Stomach (tissue), 4 donors: ENCODE measurements around the gene EIF5A2.

Experiments
- EP300 ChIP-seq: sonication (generic); formaldehyde crosslinking; IDR thresholded peaks from one replicate; pipeline ENCODE4 v1.6.1; 2017; ENCODE audit warnings: antibody characterized with exemption
- POLR2AphosphoS5 ChIP-seq, 3 donors: sonication (generic); formaldehyde crosslinking; IDR thresholded peaks; one replicate each; pipeline ENCODE4 v1.6.1; 2016; ENCODE audit warnings: antibody characterized with exemption in 3 of 3
- TF ChIP-seq, protein P1 (sequence below), 7 experiments: fragments of 450-650 bp in 4 of 7; fragments of 200-600 bp in 3 of 7; sonication (generic) in 3 of 7; IDR thresholded peaks; one replicate each; pipeline ENCODE4 v1.5.1; 2016 to 2019; ENCODE audit warnings: antibody characterized with exemption in 7 of 7, control low read depth in 2 of 7, mild to moderate bottlenecking in 1 of 7

DNA sequence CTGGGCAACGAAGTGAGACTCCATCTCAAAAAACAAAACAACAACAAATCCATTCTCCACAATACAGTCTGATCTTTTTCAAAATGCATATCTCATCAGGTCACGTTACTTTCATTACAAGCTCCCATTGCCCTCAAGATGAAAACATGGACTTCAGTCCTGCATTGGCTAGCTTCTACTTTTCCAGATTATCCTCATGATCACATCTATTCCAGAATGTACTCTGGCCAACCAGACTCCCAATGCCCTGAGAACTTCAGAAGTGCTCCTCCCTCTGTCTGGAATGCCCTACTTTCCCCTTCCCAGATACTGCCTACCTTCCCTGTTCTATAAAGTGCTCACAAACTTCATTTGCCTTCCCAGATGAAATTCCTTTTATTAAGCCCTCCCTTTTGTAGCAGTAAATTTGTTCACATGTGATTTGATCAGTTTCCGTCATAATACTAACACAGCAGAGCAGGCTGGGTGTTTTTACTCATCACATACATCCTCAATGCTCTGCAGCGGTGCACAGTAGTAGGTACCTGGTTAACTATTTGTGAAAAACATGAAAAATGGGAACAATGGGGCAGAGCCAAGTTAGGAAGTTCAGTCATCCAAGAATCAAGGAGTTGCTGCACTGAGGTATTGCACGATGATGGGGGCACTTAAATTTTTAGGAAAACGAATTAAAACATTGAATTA, 43.8 kb downstream of the EIF5A2 start:
- TF ChIP-seq, protein P1, sequence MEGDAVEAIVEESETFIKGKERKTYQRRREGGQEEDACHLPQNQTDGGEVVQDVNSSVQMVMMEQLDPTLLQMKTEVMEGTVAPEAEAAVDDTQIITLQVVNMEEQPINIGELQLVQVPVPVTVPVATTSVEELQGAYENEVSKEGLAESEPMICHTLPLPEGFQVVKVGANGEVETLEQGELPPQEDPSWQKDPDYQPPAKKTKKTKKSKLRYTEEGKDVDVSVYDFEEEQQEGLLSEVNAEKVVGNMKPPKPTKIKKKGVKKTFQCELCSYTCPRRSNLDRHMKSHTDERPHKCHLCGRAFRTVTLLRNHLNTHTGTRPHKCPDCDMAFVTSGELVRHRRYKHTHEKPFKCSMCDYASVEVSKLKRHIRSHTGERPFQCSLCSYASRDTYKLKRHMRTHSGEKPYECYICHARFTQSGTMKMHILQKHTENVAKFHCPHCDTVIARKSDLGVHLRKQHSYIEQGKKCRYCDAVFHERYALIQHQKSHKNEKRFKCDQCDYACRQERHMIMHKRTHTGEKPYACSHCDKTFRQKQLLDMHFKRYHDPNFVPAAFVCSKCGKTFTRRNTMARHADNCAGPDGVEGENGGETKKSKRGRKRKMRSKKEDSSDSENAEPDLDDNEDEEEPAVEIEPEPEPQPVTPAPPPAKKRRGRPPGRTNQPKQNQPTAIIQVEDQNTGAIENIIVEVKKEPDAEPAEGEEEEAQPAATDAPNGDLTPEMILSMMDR (IDR thresholded peaks at IDR 0.05), result no peak
- TF ChIP-seq POLR2AphosphoS5 (IDR thresholded peaks at IDR 0.05), result peak in 1 of 3 donors; percentile 27
- TF ChIP-seq EP300, result no peak
